Measurements from ENCODE around the gene B4GALT6. TPM values are rescaled to one million over a fixed set of nuclear protein-coding genes. Genes with fewer than 3 reads are reported as not detected.

Gene B4GALT6
- total RNA-seq, 2 experiments from 2014 or later = 1.1 to 2.0 TPM

Other genes starting within 250 kb of the B4GALT6 start
- not detected for gene DSG3, start 236.8 kb downstream of the B4GALT6 start, total RNA-seq
- 1 to 10 TPM; 1.3 to 1.6 TPM for gene DSG2, start 186.4 kb downstream of the B4GALT6 start, total RNA-seq
- not detected for gene TTR, start 92.7 kb downstream of the B4GALT6 start, total RNA-seq
- gene SLC25A52, start 76.3 kb upstream of the B4GALT6 start, total RNA-seq = not detected